ENCODE results near the gene F13A1.

The F13A1 gene

GRCh38 chr6:6293317-6293716, 27.1 kb downstream of the F13A1 start:
- H3K27me3 ChIP-seq (ENCODE audit: insufficient read depth, poor library complexity, severe bottlenecking), result no peaks in the 10 kb centered on the region
- H3K27ac ChIP-seq (replicated peaks), result no peak overlapping the region
- H3K4me3 ChIP-seq (replicated peaks; ENCODE audit: insufficient read depth, low read length), result no peak overlapping the region
- DNase-seq (ENCODE audit: low read depth in 1 of 2, low spot score in 1 of 2), result no peak
- TF ChIP-seq, protein P1, sequence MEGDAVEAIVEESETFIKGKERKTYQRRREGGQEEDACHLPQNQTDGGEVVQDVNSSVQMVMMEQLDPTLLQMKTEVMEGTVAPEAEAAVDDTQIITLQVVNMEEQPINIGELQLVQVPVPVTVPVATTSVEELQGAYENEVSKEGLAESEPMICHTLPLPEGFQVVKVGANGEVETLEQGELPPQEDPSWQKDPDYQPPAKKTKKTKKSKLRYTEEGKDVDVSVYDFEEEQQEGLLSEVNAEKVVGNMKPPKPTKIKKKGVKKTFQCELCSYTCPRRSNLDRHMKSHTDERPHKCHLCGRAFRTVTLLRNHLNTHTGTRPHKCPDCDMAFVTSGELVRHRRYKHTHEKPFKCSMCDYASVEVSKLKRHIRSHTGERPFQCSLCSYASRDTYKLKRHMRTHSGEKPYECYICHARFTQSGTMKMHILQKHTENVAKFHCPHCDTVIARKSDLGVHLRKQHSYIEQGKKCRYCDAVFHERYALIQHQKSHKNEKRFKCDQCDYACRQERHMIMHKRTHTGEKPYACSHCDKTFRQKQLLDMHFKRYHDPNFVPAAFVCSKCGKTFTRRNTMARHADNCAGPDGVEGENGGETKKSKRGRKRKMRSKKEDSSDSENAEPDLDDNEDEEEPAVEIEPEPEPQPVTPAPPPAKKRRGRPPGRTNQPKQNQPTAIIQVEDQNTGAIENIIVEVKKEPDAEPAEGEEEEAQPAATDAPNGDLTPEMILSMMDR (IDR thresholded peaks at IDR 0.05; ENCODE audit: insufficient read depth, low read length), result no peak
- TF ChIP-seq, protein P2, sequence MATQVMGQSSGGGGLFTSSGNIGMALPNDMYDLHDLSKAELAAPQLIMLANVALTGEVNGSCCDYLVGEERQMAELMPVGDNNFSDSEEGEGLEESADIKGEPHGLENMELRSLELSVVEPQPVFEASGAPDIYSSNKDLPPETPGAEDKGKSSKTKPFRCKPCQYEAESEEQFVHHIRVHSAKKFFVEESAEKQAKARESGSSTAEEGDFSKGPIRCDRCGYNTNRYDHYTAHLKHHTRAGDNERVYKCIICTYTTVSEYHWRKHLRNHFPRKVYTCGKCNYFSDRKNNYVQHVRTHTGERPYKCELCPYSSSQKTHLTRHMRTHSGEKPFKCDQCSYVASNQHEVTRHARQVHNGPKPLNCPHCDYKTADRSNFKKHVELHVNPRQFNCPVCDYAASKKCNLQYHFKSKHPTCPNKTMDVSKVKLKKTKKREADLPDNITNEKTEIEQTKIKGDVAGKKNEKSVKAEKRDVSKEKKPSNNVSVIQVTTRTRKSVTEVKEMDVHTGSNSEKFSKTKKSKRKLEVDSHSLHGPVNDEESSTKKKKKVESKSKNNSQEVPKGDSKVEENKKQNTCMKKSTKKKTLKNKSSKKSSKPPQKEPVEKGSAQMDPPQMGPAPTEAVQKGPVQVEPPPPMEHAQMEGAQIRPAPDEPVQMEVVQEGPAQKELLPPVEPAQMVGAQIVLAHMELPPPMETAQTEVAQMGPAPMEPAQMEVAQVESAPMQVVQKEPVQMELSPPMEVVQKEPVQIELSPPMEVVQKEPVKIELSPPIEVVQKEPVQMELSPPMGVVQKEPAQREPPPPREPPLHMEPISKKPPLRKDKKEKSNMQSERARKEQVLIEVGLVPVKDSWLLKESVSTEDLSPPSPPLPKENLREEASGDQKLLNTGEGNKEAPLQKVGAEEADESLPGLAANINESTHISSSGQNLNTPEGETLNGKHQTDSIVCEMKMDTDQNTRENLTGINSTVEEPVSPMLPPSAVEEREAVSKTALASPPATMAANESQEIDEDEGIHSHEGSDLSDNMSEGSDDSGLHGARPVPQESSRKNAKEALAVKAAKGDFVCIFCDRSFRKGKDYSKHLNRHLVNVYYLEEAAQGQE (IDR thresholded peaks at IDR 0.05; ENCODE audit: insufficient replicate concordance, low read depth), result no peak
- TF ChIP-seq POLR2AphosphoS5 (IDR thresholded peaks at IDR 0.05; ENCODE audit: low read depth) (no peak), GABPA (IDR thresholded peaks at IDR 0.05; ENCODE audit: low read depth) (no peak), SPI1 (IDR thresholded peaks at IDR 0.05; ENCODE audit: borderline replicate concordance, low read depth) (no peak)

GRCh38 chr6:6287415-6287814, 33.0 kb downstream of the F13A1 start:
- H3K27me3 ChIP-seq (ENCODE audit: insufficient read depth, poor library complexity, severe bottlenecking), result no peaks in the 10 kb centered on the region
- TF ChIP-seq SPI1 (IDR thresholded peaks at IDR 0.05; ENCODE audit: borderline replicate concordance, low read depth), result no peak
- TF ChIP-seq, protein P2 (IDR thresholded peaks at IDR 0.05; ENCODE audit: insufficient replicate concordance, low read depth), result no peak
- TF ChIP-seq POLR2AphosphoS5 (IDR thresholded peaks at IDR 0.05; ENCODE audit: low read depth), result no peak
- TF ChIP-seq GABPA (IDR thresholded peaks at IDR 0.05; ENCODE audit: low read depth), result no peak
- TF ChIP-seq, protein P1 (IDR thresholded peaks at IDR 0.05; ENCODE audit: insufficient read depth, low read length), result no peak
- no peak for DNase-seq (ENCODE audit: low read depth in 1 of 2, low spot score in 1 of 2)
- no peak overlapping the region for H3K4me3 ChIP-seq (replicated peaks; ENCODE audit: insufficient read depth, low read length)
- H3K27ac ChIP-seq (replicated peaks), result no peak overlapping the region

- DNase-seq (ENCODE audit: low read depth in 1 of 2, low spot score in 1 of 2), result no peak
- Histone ChIP-seq H3K27ac (replicated peaks) (no peak overlapping the region), H3K4me3 (replicated peaks; ENCODE audit: insufficient read depth, low read length) (no peak overlapping the region), H3K27me3 (ENCODE audit: insufficient read depth, poor library complexity, severe bottlenecking) (no peaks in the 10 kb centered on the region)
- TF ChIP-seq GABPA (IDR thresholded peaks at IDR 0.05; ENCODE audit: low read depth) (no peak), POLR2AphosphoS5 (IDR thresholded peaks at IDR 0.05; ENCODE audit: low read depth) (no peak), SPI1 (IDR thresholded peaks at IDR 0.05; ENCODE audit: borderline replicate concordance, low read depth) (no peak)
- TF ChIP-seq, protein P1 (IDR thresholded peaks at IDR 0.05; ENCODE audit: insufficient read depth, low read length), result no peak
- TF ChIP-seq, protein P2 (IDR thresholded peaks at IDR 0.05; ENCODE audit: insufficient replicate concordance, low read depth), result no peak
Observed at GRCh38 chr6:6285679-6286078, 34.8 kb downstream of the F13A1 start.
